Fibroblast of gingiva (primary cell): ENCODE data around the gene TRIM48.
"Not testable (repeated sequence)": the region's sequence is repeated elsewhere in the genome, so short reads cannot be mapped to it uniquely, and the experiment has no call there.

ENCODE experiments used
- DNase-seq: peaks from one replicate; pipeline ENCODE4 v3.0.0-alpha.2; 2011; ENCODE audit warnings: low read depth

TRIM48 gene, protein sequence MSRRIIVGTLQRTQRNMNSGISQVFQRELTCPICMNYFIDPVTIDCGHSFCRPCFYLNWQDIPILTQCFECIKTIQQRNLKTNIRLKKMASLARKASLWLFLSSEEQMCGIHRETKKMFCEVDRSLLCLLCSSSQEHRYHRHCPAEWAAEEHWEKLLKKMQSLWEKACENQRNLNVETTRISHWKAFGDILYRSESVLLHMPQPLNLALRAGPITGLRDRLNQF

DNA sequence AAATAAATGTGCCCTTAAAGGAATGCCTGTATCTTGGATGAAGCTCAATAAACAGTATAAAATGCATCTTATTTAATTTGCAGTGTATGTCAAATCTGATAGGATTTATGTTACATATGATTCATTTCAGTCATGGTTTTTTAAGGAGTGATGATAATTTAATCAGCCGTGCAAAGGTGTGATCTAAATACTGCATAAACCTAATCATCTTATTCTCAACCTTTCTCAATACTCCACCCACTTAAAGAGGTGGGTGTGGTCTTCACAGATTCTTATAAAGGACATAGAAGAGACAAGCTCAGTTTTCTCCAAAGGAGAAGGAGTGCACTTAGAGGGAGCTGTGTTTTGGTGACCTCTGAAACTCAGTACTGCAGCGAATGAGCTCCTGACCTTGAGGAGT lies at the start of gene TRIM48:
TSS of gene TRIM48 (plus strand) at position 301 of the 400 bp plus-strand sequence. CDS start 113 bp downstream, outside the sequence.
- DNase-seq = not testable (repeated sequence)

DNA sequence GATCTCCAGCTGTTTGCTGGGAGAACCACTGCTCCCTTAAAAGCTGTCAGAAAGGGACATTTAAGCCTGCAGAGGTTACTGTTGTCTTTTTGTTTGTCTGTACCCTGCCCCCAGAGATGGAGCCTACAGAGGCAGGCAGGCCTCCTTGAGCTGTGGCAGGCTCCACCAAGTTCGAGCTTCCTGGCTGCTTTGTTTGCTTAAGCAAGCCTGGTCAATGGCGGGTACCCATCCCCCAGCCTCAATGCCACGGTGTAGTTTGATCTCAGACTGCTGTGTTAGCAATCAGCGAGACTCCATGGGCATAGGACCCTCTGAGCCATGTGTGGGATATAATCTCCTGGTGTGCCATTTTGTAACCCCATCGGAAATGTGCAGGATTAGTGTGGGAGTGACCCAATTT lies 23.6 kb upstream of the TRIM48 start:
- DNase-seq = not testable (repeated sequence)

DNA sequence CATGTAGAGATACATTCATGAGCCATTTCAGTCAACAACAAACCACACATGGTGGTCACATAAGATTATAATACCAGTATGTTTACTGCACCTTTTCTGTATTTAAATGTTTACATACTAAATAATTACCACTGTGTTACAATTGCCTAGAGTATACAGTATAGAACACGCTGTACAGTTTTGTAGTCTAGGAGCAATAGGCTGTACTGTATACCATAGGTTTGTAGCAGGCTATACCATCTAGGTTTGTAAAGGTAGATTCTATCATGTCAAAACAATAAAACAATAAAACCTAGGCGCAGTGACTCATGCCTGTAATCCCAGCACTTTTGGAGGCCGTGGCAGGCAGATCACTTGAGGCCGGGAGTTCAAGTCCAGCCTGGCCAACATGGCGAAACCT lies 1.1 kb downstream of the TRIM48 start:
- DNase-seq = no peak
